GM12878 (cell line): ENCODE data around the gene OTOF.

Source experiments
- EGR1 ChIP-seq, 2 experiments: IDR thresholded peaks; 1 replicate in 1 of 2; 2 replicates in 1 of 2; pipeline ENCODE4 v1.6.1; 2011 to 2012; ENCODE audit warnings: low read depth in 2 of 2, low read length in 2 of 2, borderline replicate concordance in 1 of 2, mild to moderate bottlenecking in 1 of 2, moderate library complexity in 1 of 2
- EZH2 ChIP-seq: IDR thresholded peaks from 2 replicates; pipeline ENCODE4 v1.6.1; 2012; ENCODE audit warnings: low read depth, mild to moderate bottlenecking, control low read depth, inconsistent platforms, low read length, borderline replicate concordance; ENCODE audit not compliant: control insufficient read depth
- FOS ChIP-seq: IDR thresholded peaks from 3 replicates; pipeline ENCODE4 v1.6.1; 2011; ENCODE audit warnings: borderline replicate concordance; ENCODE audit not compliant: insufficient read length; ENCODE audit errors: extremely low read depth
- POLR2A ChIP-seq: IDR thresholded peaks from 2 replicates; pipeline ENCODE4 v1.6.1; 2011; ENCODE audit warnings: low read depth, mild to moderate bottlenecking, low read length
- RAD21 ChIP-seq: IDR thresholded peaks from 2 replicates; pipeline ENCODE4 v1.6.1; 2011; ENCODE audit warnings: mild to moderate bottlenecking, low read depth, low read length, moderate library complexity; ENCODE audit not compliant: insufficient read depth
- TF ChIP-seq, protein P1 (sequence below), 3 experiments: IDR thresholded peaks in 2 of 3; conservative IDR thresholded peaks in 1 of 3; 2 replicates each; pipeline ENCODE4 v1.5.1; 2011; ENCODE audit warnings: low read depth in 3 of 3, low read length in 3 of 3, mild to moderate bottlenecking in 3 of 3, control low read depth in 2 of 3, moderate library complexity in 2 of 3, inconsistent platforms in 1 of 3, mixed read lengths in 1 of 3; ENCODE audit not compliant: control insufficient read depth in 2 of 3, insufficient read depth in 1 of 3; ENCODE audit errors: extremely low read depth in 1 of 3
- TF ChIP-seq, protein P2 (sequence below): IDR thresholded peaks from 2 replicates; pipeline ENCODE4 v1.6.1; 2012; ENCODE audit warnings: low read depth, low read length, improper control_type of control experiment
- TF ChIP-seq, protein P3 (sequence below): IDR thresholded peaks from 2 replicates; pipeline ENCODE4 v1.6.1; 2012; ENCODE audit warnings: low read length, inconsistent platforms

DNA sequence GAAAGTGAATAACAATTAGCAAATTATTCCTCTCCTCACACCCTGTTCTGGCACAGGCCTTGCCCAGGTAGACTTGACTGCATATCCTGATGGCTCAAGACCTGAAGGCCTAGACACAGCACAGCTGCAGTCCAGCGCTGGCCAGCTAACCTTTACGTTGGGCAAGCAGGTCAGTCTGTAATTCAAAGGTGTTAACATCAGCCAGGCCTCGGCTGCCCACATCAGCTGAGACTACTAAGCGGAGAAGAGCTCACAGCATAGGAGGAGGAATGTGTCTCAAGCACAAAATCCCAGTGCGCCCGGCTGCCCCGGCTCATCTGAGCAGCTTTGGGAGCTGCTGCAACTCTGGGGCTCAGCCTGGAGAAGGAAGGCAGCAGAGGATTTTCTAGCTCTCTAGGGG, 33.5 kb upstream of the OTOF start:
- TF ChIP-seq, protein P1, sequence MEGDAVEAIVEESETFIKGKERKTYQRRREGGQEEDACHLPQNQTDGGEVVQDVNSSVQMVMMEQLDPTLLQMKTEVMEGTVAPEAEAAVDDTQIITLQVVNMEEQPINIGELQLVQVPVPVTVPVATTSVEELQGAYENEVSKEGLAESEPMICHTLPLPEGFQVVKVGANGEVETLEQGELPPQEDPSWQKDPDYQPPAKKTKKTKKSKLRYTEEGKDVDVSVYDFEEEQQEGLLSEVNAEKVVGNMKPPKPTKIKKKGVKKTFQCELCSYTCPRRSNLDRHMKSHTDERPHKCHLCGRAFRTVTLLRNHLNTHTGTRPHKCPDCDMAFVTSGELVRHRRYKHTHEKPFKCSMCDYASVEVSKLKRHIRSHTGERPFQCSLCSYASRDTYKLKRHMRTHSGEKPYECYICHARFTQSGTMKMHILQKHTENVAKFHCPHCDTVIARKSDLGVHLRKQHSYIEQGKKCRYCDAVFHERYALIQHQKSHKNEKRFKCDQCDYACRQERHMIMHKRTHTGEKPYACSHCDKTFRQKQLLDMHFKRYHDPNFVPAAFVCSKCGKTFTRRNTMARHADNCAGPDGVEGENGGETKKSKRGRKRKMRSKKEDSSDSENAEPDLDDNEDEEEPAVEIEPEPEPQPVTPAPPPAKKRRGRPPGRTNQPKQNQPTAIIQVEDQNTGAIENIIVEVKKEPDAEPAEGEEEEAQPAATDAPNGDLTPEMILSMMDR (IDR thresholded peaks at IDR 0.05 in 2 of 3, conservative IDR thresholded peaks at IDR 0.05 in 1 of 3; ENCODE audit: control insufficient read depth in 2 of 3, extremely low read depth in 1 of 3, insufficient read depth in 1 of 3, low read depth in 3 of 3, low read length in 3 of 3): no peak
- no peak for TF ChIP-seq EGR1 (IDR thresholded peaks at IDR 0.05; ENCODE audit: borderline replicate concordance in 1 of 2, low read depth in 2 of 2, low read length in 2 of 2)
- TF ChIP-seq, protein P2, sequence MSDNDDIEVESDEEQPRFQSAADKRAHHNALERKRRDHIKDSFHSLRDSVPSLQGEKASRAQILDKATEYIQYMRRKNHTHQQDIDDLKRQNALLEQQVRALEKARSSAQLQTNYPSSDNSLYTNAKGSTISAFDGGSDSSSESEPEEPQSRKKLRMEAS: no peak
- TF ChIP-seq, protein P3, sequence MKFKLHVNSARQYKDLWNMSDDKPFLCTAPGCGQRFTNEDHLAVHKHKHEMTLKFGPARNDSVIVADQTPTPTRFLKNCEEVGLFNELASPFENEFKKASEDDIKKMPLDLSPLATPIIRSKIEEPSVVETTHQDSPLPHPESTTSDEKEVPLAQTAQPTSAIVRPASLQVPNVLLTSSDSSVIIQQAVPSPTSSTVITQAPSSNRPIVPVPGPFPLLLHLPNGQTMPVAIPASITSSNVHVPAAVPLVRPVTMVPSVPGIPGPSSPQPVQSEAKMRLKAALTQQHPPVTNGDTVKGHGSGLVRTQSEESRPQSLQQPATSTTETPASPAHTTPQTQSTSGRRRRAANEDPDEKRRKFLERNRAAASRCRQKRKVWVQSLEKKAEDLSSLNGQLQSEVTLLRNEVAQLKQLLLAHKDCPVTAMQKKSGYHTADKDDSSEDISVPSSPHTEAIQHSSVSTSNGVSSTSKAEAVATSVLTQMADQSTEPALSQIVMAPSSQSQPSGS: no peak
- no peak for TF ChIP-seq FOS
- TF ChIP-seq RAD21: no peak
- no peak for TF ChIP-seq EZH2
- no peak for TF ChIP-seq POLR2A
